Occipital lobe (tissue), 2 donors: ENCODE results near the gene DNM3. TPM values are rescaled to one million over a fixed set of nuclear protein-coding genes. Genes with fewer than 3 reads are reported as not detected.

ENCODE experiments used
- DNase-seq: peaks from one replicate; lab custom pipeline; 2025; lab: John Stamatoyannopoulos, UW
- total RNA-seq: library from RNA; depleted of rRNA; stranded (reverse); fragments of >200 nt; gene quantifications from one replicate; pipeline ENCODE4 v1.2.3, GENCODE V29; 2014

DNM3 gene
- total RNA-seq, 1 donor from 2014 or later: 115 TPM

DNA sequence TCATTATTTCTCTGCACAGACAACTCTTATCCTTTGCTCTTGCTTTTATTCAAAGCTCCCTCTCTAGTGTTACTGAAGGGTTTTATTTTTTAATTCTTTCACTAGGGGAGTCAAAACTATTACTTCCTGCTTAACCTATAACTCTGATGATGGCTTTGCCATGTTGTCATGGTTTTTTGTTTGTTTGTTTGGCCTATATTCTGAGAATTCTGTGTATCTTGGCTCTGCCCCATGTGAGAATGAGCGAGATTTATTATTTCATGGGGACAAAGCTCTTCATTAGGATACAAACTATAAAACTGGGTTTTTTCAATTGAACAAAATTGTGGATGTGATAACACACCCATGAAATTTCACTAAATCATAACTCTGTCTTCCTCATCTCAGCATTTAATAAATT, 388.6 kb downstream of the DNM3 start:
- DNase-seq: no peak

DNA sequence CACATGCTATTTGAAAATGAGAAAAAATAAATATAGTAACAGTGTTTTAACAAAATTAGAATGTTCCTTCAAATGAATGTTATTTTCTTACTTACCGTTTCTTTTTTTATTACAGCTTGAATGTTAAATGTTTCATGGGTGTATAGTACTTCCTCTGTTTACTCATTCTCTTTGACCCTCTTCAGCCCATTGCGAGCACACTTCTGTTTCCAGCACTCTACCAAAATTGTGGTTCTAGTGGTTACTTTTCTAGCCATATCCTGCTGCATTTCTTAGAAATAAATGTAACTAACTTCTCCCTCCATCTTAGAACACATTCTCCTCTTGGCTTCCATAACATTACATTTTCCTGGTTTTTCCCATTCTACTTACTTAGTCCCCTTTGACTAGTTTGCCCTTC, 389.2 kb downstream of the DNM3 start:
- DNase-seq: no peak

DNA sequence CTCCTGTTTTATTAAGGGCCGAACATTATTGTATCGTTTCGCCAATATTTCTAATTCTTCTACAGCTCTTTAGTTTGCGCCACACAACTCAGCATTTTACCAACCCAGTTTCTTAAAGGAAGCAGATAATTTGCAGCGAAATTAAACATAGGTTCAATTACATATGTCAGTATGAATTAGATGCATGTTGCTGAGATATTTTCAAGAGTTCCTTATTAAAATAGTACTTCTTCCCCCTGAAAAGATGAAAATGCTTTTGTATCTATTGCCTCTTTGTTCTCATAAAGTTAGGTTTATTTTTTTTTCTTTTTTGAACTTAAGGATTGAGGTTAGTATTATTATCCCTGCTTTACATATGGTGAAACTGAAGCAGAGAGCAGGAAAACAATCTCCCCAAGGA, 395.7 kb downstream of the DNM3 start:
- no peak for DNase-seq

DNA sequence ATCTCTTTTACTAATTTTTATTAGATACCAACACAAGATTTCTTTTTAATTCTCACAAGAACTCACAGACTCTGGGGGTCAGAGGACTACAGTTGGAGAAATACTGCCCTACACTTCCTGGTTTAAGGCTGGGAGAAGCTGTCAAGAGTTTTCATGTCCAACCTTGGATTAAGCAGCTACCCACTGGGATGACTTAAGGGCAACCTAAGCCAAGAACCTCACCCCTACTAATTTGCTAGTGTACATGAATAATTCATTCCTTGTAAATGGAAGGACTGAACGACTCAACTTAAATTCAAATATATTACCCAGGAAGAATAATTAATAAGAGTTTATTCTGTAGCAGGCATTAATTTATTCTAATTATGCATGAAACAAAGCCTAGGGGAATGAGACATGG, 396.9 kb downstream of the DNM3 start:
- no peak for DNase-seq

DNA sequence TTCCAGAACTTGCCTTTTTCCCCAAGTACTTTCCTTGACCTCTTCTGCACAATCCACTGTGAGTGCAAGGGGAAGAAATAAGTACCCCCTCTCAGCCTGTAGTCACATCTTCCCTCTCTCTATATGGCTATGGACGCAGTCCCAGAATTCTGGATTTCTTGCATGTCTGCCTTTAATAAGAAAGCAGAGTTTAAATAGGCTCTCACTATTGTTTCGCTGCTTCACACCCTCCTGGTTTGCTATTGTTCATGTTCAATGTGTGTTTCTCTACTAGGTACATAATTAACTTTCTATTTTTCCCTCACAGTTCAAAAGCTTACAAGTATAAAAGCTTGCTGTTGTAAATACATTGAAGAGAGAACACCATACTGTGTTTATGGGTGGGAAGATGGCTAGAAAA, 397.7 kb downstream of the DNM3 start:
- no peak for DNase-seq

DNA sequence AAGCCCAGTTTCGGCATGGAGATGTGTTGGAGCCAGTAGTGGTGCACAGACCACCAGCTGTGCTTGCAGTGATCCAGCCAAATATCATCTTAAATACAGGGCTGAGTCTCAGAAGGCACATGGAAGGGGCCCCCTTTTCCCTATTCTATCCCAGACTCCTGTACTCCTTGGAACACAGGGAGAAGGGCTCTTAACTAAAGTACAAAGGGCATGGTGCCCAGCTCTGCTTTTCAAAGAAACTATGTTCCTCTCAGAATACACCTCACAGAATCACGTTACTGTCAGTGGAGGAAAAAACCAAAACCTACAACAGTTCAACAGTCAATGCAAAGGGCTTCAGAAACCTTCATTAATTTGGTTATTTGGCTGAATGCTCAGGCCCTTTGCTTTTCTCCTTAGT, 398.6 kb downstream of the DNM3 start:
- no peak for DNase-seq

DNA sequence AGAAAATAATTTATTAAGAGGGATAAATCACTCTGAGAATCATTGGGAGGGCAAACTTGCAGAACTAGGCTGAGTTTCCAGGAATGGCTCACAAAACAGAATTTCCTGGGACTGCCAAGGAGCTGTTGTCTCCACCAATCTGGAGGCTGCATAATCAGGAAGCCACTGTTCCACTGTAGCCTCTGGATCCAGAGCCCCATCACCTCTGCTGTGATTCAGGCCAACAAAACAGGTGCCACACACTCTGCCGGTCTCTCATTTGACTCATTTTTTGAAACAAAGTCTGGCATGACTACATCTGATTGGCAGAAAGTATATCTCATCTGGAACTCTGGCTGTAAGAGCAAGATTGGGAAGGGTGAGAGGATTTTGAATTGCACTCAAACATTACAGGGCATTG, 400.2 kb downstream of the DNM3 start:
- DNase-seq: no peak

DNA sequence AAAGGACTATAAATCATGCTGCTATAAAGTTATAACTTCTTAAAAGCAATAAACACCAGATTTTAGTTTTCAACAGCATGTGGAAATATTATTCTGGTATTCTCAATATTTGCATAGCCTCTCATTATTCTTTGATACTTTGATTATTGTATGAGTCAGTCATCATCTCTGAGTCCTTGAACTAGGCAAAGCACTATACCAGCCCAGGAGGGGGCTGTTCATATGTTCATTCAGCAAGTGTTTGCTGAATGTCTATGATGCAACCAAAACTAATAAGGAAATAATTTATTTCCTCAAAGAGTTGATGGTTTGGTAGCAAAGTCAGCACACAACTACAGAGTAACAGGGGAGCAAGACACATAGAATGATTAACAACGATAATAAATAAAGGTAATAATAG, 403.6 kb downstream of the DNM3 start:
- DNase-seq: no peak

DNA sequence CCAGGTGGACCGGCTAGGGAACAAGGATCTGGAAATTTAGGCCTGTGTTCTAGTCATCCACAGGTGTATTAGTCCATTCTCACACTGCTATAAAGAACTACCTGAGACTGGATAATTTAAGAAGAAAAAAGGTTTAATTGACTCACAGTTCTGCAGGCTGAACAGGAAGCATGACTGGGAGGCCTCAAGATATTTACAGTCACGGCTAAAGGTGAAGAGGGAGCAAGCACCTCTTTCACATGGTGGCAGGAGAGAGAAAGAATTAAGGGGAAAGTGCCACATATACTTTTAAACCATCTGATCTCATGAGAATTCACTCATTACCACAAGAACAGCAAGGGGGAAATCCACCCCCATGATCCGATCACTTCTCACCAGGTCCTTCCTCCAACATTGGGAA, 404.5 kb downstream of the DNM3 start:
- DNase-seq: no peak

DNA sequence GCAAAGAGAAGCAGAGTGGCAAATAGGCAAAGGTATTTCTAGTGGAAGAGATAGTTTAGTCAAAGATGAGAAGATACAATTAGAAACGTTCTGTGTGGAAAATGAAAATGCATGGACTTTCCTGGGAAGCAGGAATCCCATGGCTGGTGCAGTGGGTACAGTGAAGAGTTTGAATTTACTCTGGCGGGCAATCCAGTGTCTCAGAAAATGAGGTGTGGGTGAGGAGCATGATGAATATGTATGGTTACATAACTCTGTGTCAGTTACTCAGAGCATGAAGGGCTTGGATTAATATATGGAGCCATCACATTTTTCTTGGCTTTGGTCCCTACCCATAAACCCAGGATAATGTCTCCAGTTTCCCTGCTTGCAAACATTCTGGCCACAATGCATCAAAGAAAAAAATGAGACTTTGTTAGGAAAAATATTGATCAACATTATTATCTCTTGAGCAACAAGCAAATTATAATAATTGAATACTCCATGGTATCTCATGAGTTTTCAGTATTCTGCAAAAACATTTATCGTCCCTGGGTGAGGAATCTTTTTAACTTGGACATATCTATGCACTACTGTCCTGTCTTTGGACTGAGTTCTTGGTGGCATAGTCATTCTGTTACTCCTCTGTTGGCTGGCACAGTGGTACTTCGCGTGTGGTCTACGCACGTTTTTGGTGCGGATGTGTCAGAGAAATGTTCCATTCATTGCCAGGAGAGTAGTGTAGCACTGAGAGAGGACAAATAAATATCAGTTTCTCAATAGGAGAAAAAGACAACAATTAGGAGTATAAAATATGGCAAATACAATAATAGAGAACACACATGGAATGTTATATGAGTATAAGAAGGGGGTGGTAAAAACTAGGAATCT, 405.5 kb downstream of the DNM3 start:
- DNase-seq: no peak

DNA sequence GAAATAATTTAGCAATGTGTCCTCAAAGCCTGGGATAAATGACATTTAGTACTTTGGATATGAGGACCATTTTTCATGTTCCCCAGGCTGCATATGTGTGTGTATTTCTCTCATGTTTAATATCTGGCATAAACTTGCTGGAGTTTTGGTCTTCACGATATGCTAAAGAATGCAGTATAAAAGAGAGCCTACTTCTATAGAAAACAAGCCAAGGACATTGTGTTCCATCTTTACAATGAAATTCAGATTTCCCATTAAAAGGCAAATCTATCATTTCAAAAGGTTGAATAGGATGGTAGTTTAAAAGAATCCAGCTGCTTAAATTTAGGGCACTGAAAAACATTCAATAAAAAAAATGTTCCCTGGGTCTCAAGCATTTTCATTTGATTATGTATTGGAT, 410.2 kb downstream of the DNM3 start:
- no peak for DNase-seq

DNA sequence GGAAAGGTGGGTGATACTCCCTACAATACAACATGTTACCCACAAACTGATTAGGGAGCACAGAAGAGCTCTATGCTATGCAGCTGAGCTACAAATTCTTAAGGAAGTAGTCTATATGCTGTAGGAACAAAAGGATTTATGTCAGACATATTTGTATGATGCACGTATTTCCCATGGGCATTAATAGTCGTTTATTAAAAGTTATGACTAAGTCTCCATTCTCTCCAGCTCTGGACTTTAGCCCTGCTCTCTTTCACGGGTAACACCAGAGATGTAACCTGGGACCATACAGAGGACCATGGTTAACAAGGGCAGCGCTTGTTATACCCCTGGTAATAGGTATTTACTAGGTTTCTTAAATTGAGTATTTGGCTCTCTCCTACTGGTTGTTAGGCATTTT, 411.0 kb downstream of the DNM3 start:
- DNase-seq: no peak

DNA sequence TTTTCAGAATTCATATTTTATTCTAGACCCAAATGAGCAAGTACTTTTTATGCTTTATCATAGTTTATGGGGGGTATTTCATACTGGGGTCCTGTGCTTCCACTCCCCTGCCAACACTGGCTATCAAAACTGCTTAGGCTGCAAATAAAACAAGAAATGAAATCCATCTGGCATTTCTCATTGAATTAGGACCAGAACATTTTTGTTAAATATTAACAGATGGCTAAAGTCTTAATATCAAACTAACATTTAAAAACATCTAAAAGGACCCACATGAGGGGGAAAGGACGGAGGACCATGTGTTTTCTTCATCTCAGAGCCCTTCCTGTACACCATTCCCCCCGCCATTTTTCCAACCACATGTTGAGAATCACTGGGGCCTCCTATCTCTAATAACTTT, 411.7 kb downstream of the DNM3 start:
- no peak for DNase-seq

DNA sequence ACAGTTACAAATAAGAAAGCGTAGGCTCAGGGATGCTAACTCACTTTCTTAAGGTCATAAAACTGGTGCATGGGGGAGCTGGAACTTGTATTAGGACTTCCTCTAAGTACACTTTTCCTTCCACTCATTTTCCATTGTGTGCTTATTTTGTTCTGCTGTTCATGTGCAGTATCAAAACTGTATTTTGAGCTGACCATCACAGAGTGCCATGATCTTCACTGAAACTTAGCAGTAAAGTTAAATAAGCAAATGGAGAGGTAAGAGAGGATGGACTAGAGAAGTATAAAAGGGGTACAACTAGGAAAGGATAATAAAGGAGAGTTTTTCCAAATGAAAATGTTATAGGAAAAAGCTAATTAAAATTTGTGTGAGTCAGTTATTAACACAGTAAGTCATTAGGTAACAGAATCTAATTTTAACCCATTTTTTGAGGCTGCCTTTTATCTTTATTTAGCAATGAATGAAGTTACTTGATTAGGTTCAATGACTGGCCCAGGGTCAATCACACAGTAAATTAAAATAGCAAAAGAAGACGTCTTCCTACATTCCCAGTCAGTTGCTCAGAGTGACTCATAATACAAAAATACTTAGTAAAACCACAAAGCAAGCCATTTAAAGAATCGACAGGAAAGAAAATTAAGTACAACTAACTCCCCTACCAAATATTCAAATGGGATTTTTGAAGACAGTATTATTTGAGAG, 413.4 kb downstream of the DNM3 start:
- no peak for DNase-seq

DNA sequence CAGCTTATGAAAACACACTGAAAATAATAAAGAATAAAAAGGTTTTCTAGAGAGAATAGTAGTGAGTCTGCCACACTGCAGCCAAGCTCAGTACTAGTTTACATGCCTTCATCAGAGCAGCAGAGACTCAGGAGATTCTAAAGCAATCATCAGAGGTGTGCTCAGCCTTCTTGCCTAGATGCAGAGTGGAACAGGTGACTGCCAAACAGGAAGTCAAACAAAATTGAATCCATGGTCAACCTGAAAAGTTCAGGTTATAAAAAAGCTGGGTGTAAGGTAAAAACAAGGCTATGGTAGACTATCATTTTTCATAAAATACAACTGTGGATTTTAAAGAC, 413.9 kb downstream of the DNM3 start:
- no peak for DNase-seq

DNA sequence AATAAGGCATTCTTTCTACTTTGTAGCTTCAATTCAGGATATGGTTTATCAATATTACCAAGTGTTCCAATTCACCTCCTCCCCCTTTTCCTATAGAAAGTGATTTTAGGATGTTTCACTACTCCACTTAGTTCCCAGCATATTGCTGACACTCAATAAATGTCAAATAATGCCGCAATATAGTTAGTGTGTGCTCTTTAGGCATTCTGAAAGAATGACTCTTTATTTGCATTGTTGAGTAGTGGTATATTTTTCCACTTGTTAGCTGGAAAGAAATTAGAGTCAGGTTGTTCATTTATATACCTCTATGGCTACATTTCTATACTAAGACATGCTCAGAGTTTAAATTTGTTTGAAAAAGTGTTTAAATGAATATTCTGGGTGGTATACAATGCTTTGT, 424.6 kb downstream of the DNM3 start:
- no peak for DNase-seq

DNA sequence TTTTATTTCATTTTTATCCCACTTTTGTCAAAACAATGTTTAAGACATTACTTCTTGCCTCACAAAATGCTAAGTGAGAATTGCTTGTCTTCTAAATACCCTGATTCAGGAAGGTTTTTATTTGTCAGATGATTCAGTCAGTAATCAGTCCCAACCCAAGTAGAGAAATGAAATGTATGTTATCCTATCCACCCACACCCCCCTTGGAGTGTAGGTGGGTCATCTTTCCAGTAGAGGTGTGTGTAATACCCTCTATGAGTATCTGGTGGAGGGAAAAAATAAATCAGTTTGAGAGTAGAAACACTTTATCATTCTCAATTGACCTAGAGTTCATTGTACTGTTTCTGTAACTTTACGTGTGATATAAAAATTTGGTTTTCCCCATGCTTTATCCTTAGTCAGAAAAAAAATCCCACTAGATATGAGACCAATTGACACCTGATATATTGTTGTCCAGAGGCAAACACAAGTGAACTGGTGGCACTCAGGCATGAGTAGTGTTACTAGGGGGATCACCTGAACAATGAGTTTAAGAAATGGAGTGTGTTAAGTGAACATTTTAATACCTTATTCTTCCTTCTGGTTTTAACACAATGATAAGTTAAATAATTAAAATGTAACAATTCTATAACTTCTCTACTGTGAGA, 425.4 kb downstream of the DNM3 start:
- DNase-seq: no peak

DNA sequence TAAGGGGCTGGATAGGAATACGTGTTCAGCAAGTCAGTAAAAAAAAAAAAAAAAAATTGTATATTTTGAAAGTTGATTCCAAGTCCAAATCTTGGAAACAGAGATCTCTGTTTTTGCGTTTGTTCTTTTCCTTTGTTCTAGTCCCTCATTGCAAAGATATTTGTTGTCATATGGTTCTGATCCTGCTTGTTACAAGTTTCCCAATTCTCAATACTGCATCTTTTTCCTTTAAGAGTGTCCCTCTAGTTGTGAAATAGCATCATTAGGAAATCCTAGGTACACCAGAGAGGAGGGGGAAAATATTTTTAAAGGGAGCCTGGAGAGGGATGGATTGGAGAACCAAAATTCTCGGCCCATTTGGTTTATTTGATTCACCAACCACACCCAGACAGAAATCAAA, 426.9 kb downstream of the DNM3 start:
- DNase-seq: no peak

DNA sequence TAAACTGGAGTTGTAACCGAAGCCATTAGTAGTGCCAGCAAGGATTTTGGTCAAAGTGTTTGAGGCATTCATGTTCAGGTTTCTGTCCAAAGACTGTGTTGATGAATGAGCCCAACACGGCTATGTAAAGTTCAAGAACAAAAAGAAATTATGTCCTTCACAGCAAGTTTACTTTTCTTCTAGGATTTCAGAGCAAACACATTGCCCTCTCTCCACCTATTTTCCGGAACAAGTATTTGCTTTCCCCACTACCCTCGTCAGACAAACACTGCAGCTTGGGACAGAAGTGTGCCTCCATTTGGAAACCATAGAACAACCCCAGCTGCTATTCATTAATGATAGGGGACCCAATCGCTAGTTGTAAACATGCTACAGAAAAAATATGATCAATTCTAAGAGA, 427.8 kb downstream of the DNM3 start:
- no peak for DNase-seq

DNA sequence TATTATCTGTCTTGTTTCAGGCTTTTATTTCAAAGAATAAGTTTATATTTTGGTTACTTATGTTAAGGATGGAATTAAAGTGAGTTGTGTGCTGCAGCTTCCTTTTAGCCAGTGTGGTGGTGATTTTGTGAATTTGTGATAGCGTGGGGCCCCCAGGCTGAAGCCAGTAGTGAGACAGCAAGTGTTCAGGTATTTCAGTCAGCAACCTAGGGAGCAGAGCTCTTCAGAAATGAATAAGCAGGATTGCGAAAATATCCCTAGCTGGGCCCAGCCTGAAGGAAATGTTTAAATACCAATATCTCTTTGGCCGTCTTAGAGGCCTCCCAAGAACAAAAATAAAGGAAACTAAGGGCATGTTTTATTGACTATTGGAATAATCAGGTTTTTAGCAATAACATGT, 428.3 kb downstream of the DNM3 start:
- DNase-seq: no peak

DNA sequence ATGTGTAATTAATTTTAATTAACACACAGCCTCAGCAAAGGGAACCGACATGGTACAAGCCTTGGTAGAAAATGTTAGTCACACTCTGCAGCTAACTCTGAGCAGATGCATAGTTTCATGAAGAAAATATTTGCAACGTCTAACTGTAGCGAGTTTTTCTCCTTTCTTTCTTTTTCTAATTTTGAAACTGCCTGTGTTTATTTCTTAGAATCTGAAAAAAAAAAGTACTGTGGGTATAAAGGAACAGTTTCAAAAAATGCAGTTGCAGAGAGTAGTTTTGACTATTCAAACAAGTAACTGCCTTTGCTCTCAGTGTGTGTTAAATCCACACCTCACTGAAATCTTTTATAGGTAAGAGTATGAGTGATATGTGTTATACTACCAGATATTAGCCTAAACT, 429.3 kb downstream of the DNM3 start:
- DNase-seq: no peak

DNA sequence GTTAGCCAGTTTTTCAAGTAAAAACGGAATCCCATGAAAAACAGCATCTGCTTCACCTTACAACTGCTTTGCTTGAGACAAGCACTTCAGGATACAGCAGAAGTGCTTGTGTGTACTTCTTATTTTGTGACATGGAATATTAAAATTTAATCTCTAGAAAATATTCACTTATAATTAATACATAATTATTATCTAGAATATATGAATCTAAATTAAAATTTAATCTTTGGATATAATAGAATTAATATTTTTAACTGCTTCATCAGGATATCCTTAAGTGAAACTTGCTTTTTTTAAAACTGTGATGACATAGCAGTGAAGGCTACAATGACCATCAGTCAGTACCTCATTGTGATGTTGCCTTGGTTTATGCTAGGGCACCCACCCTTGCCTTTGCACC, 430.8 kb downstream of the DNM3 start:
- no peak for DNase-seq
